Esophagus squamous epithelium (tissue), 5 donors: ENCODE measurements around the gene SIX5. TPM values are rescaled to one million over a fixed set of nuclear protein-coding genes. Genes with fewer than 3 reads are reported as not detected.

Experiments used
- DNase-seq: peaks from one replicate; lab custom pipeline; 2025; lab: John Stamatoyannopoulos, UW
- H3K27ac ChIP-seq, 4 donors: fragments of 200-600 bp; sonication (generic); one replicate each; pipeline ENCODE4 v1.5.1; 2016 to 2019; ENCODE audit warnings: mild to moderate bottlenecking in 1 of 4
- H3K27me3 ChIP-seq, 4 donors: fragments of 200-600 bp; sonication (generic); 1 replicate in 3 of 4; 2 replicates in 1 of 4; pipeline versions ENCODE4 v1.5.1 to v1.6.0; 2017 to 2021; ENCODE audit warnings: antibody characterized with exemption in 1 of 4
- H3K36me3 ChIP-seq, 3 donors: fragments of 200-600 bp; sonication (generic); one replicate each; pipeline ENCODE4 v1.5.1; 2016 to 2019
- H3K4me1 ChIP-seq, 3 donors: fragments of 200-600 bp; sonication (generic); one replicate each; pipeline ENCODE4 v1.5.1; 2017 to 2019
- H3K4me3 ChIP-seq, 4 donors: fragments of 200-600 bp; sonication (generic); 1 replicate in 3 of 4; 2 replicates in 1 of 4; pipeline ENCODE4 v1.5.1; 2016 to 2019; ENCODE audit warnings: mild to moderate bottlenecking in 2 of 4, moderate library complexity in 1 of 4
- H3K9me3 ChIP-seq, 3 donors: fragments of 200-600 bp; sonication (generic); one replicate each; pipeline ENCODE4 v1.5.1; 2016 to 2019
- POLR2A ChIP-seq, 4 donors: fragments of 450-650 bp; IDR thresholded peaks; one replicate each; pipeline ENCODE4 v1.6.1; 2017; ENCODE audit warnings: antibody characterized with exemption in 4 of 4, mild to moderate bottlenecking in 4 of 4, moderate library complexity in 3 of 4
- WGBS, 2 donors: methylation state at CpG; one replicate each; pipeline ENCODE4 v1.1.5; 2018; 5-methylcytosine and 5-hydroxymethylcytosine counted together
- intact Hi-C: fragments of 100-400 bp; cut with DNase I; formaldehyde crosslinking; loops from one replicate; pipeline ENCODE4 v1.15.0; 2022
- total RNA-seq, 4 donors: library from RNA; depleted of rRNA; stranded (reverse); fragments of >200 nt; gene quantifications; one replicate each; pipeline ENCODE4 v1.1.0, GENCODE V29; 2016
- TF ChIP-seq, protein P1 (sequence below), 6 experiments: fragments of 450-650 bp in 4 of 6; fragments of 200-600 bp in 2 of 6; sonication (generic) in 2 of 6; IDR thresholded peaks; one replicate each; pipeline ENCODE4 v1.5.1; 2016 to 2019; ENCODE audit warnings: antibody characterized with exemption in 6 of 6, mild to moderate bottlenecking in 4 of 6, moderate library complexity in 4 of 6
- donor health status: DM: yes; HTN: yes; CAD: no.

SIX5 gene
- total RNA-seq, 4 donors from 2014 or later = 5.8 to 13.5 (median 10.1) TPM

DNA sequence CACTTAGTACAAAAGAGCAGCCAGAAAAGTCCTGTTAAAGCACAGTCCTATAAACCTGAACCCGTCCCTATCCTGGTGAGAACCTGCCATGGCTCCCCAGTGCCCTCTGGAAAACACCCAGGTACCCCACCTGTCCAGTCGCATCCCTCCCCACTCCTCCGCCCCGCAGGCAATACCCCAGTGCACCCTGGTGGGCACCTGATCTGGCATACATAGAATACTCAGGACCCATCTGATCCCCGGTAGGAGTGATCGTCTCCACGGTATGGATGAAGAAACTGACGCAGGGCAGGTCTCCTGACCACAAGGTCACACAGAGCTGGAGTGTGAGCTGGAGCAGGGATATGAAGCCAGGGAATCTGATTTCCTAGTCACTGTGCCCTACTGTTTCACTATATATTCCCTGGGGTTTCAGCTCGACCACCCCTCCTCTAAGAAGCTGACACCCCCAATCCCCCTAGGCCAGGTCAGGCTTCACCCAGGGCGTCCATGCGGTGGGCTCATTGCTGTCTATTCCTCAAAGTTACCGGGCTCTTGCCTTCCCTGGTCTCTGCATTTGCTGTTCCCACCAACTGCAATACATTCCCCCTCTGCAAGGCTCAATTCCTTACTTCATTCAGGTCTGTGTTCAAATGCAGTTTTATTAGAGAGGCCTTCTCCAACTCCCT, 50.9 kb downstream of the SIX5 start:
- no peak for DNase-seq
- no peak for TF ChIP-seq POLR2A (IDR thresholded peaks at IDR 0.05)
- TF ChIP-seq, protein P1, sequence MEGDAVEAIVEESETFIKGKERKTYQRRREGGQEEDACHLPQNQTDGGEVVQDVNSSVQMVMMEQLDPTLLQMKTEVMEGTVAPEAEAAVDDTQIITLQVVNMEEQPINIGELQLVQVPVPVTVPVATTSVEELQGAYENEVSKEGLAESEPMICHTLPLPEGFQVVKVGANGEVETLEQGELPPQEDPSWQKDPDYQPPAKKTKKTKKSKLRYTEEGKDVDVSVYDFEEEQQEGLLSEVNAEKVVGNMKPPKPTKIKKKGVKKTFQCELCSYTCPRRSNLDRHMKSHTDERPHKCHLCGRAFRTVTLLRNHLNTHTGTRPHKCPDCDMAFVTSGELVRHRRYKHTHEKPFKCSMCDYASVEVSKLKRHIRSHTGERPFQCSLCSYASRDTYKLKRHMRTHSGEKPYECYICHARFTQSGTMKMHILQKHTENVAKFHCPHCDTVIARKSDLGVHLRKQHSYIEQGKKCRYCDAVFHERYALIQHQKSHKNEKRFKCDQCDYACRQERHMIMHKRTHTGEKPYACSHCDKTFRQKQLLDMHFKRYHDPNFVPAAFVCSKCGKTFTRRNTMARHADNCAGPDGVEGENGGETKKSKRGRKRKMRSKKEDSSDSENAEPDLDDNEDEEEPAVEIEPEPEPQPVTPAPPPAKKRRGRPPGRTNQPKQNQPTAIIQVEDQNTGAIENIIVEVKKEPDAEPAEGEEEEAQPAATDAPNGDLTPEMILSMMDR (IDR thresholded peaks at IDR 0.05) = no peak
- WGBS, 2 donors = 53% methylated on average over 9 to 11 of the region's 12 CpGs
- peaks cover under 1 to 27% (median 2%) of the 10 kb centered on the region in 3 donors for H3K36me3 ChIP-seq
- peak overlapping the region; percentile 47 to 72 (median 64) for H3K4me3 ChIP-seq
- peaks cover 15 to 80% (median 25%) of the 10 kb centered on the region in 3 donors for H3K4me1 ChIP-seq
- intact Hi-C loops = loop anchor here (10.0 kb wide), 1 partner anchor 47 kb away; the partner anchor contains the start of gene SIX5
- peak overlapping the region; percentile 87 to 96 (median 92) for H3K27ac ChIP-seq
- no peaks in the 10 kb centered on the region for H3K27me3 ChIP-seq
- no peaks in the 10 kb centered on the region for H3K9me3 ChIP-seq

DNA sequence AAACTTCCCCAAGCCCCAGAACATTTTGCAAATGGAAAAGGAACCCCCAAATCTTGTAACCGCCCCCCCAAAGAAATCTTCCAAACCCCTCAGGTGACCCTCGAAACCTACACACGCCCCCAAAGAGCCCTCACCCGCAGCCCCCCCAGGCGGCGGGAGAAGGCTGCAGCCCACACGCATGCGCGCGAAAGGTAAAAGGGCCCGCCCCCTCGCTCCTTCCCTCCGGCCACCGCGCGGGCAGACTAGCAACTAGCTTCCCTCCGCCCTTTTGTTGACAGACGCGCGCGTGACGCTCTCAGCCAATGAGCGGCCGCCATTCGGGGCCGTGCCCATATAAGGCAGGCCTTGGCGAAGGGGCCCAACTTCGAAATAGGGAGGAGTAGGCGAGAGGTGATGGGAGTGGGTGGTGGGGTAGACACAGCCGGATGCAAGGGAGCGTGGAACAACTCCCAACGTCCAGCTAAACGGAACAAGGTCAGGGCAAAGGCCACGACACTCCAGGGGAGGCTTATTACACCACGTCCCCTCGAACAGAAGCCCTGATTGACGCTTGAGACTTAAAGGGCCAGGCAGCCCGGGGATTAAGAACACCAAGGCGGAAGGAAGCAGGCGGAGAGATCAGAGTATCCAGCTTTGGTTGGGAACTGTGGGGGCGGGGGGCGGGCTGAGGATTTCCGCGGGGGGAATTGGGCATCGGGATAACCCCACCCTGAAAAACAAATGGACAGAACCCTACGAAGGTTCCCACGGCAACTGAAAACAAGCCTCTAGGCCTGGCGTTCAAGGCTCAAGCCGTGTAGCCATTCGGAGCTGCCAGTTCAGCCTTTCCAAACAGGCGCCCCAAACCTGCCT, 51.7 kb downstream of the SIX5 start:
- Histone ChIP-seq H3K9me3 (no peaks in the 10 kb centered on the region), H3K27ac (peak overlapping the region; percentile 87 to 96 (median 92)), H3K4me3 (peak overlapping the region; percentile 47 to 72 (median 64)), H3K27me3 (no peaks in the 10 kb centered on the region), H3K4me1 (peaks cover 10 to 75% (median 22%) of the 10 kb centered on the region in 3 donors), H3K36me3 (peaks cover 8 to 27% (median 9%) of the 10 kb centered on the region in 3 donors)
- peak; percentile 97 for DNase-seq
- WGBS, 2 donors = 0 to 1% methylated on average over 21 to 32 of the region's 51 CpGs
- intact Hi-C loops = loop anchor here (10.0 kb wide), 1 partner anchor 47 kb away; the partner anchor contains the start of gene SIX5
- TF ChIP-seq, protein P1 (IDR thresholded peaks at IDR 0.05) = peak in 3 of 6 experiments; percentile 19 to 39 (median 31)
- TF ChIP-seq POLR2A (IDR thresholded peaks at IDR 0.05) = peak in 3 of 4 donors; percentile 15 to 90 (median 66)

DNA sequence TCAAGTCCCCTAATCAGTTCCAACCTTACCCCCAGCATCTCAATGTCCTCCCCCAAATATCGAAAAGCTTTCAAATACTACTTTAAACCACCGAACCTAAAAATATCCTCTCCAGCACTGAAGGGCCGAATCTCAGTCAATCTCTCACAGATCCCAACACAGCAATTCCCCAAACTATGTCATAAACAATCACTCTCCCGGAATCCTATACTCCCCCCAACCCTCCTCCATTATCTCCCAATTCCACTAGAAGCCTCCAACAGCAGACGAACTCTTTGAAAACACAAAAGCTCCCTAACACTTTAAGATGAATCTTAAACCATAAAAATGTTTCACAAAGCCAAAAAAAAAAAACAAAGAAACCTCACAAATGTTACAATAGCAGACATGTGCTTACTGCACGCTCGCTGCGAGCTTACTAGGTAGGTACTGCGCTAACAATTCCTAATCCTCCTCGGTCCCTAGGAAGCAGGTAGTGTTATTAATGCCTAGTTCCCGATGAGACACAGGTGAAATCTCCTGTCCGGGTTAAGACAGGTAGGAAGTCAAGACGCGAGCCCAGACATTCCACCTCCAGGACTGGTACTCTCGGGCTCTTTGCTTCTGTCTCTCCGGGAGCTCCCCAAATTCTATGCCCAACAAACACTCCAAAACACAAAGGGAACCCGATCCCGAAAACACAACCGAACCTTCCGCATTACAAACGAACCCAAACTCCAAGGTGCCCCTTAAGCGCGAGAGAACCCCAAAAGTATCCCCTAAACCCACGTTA, 52.5 kb downstream of the SIX5 start:
- no peak for TF ChIP-seq POLR2A (IDR thresholded peaks at IDR 0.05)
- TF ChIP-seq, protein P1 (IDR thresholded peaks at IDR 0.05) = no peak
- Histone ChIP-seq H3K4me3 (peak overlapping the region; percentile 47 to 72 (median 64)), H3K27ac (peak overlapping the region; percentile 87 to 96 (median 92)), H3K36me3 (peaks cover 16 to 35% (median 17%) of the 10 kb centered on the region in 3 donors), H3K27me3 (no peaks in the 10 kb centered on the region), H3K4me1 (peaks cover 10 to 67% (median 14%) of the 10 kb centered on the region in 3 donors), H3K9me3 (no peaks in the 10 kb centered on the region)
- intact Hi-C loops = loop anchor here (10.0 kb wide), 1 partner anchor 48 kb away; the partner anchor contains the start of gene SIX5
- 0 to 2% methylated on average over 19 to 24 of the region's 24 CpGs for WGBS, 2 donors
- no peak for DNase-seq

DNA sequence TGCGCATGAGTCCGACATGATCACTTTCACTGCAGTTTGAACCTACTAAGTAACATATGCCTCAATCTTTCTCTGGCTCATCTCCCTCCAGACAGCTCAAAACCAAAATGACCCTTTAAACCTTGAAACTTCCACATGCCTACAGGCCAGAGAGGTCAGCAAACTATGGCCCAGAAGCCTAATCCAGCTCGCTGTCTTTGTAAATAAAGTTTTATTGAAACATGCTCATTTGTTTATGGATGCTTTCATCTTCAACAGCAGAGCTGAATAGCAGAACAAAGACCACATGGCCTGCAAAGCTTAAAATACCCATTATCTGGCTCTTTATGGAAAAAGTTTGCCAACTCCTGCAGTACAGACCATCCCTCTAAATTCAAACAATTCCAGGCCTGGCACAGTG, 53.9 kb downstream of the SIX5 start:
- no peak for DNase-seq
- intact Hi-C loops = loop anchor here (10.0 kb wide), 1 partner anchor 50 kb away; the partner anchor contains the start of gene SIX5
- Histone ChIP-seq H3K4me3 (no peak overlapping the region), H3K27ac (no peak overlapping the region), H3K36me3 (peaks cover 18 to 44% (median 21%) of the 10 kb centered on the region in 3 donors), H3K4me1 (peaks cover 10 to 53% (median 13%) of the 10 kb centered on the region in 3 donors), H3K27me3 (no peaks in the 10 kb centered on the region), H3K9me3 (no peaks in the 10 kb centered on the region)
- 79 to 81% methylated on average over 3 of the region's 3 CpGs for WGBS, 2 donors
- TF ChIP-seq, protein P1 (IDR thresholded peaks at IDR 0.05) = no peak
- TF ChIP-seq POLR2A (IDR thresholded peaks at IDR 0.05) = no peak

Other genes with a start within 250 kb of the SIX5 start
- 10 to 100 TPM in 2 of 4 donors, 1 to 10 TPM in 2; 4.7 to 12.4 (median 10.1) TPM for gene OPA3, start 184.4 kb downstream of the SIX5 start, total RNA-seq
- gene GPR4, start 167.0 kb downstream of the SIX5 start, total RNA-seq = 1 to 10 TPM in 3 of 4 donors, under 1 TPM in 1; 0.76 to 1.4 (median 1.2) TPM
- gene EML2, start 129.9 kb downstream of the SIX5 start, total RNA-seq = 100 to 1,000 TPM in 1 of 4 donors, 10 to 100 TPM in 3; 38.6 to 617 (median 58.3) TPM
- 1 to 10 TPM in 1 of 4 donors, under 1 TPM in 3; 0.44 to 1.1 (median 0.63) TPM for gene GIPR, start 101.0 kb downstream of the SIX5 start, total RNA-seq
- gene SNRPD2, start 77.3 kb downstream of the SIX5 start, total RNA-seq = 100 to 1,000 TPM; 131 to 240 (median 186) TPM
- gene QPCTL, start 76.6 kb downstream of the SIX5 start, total RNA-seq = 1 to 10 TPM; 3.3 to 6.9 (median 5.5) TPM
- 10 to 100 TPM; 16.0 to 37.2 (median 25.9) TPM for gene FBXO46, start 38.4 kb downstream of the SIX5 start, total RNA-seq
- not detected for gene MEIOSIN, start 35.8 kb downstream of the SIX5 start, total RNA-seq
- gene DMPK, start 13.2 kb upstream of the SIX5 start, total RNA-seq = 10 to 100 TPM; 15.8 to 36.6 (median 17.2) TPM
- gene DMWD, start 23.6 kb upstream of the SIX5 start, total RNA-seq = 10 to 100 TPM in 3 of 4 donors, 1 to 10 TPM in 1; 9.1 to 32.2 (median 23.5) TPM
- gene RSPH6A, start 46.1 kb upstream of the SIX5 start, total RNA-seq = under 1 TPM in 1 of 4 donors, not detected in 3; 0.19 TPM
- 10 to 100 TPM; 28.4 to 36.6 (median 31.6) TPM for gene SYMPK, start 93.9 kb upstream of the SIX5 start, total RNA-seq
- under 1 TPM in 1 of 4 donors, not detected in 3; 0.18 TPM for gene FOXA3, start 95.1 kb upstream of the SIX5 start, total RNA-seq
- 10 to 100 TPM; 14.6 to 22.4 (median 20.0) TPM for gene IRF2BP1, start 116.9 kb upstream of the SIX5 start, total RNA-seq
- gene MYPOP, start 133.4 kb upstream of the SIX5 start, total RNA-seq = 1 to 10 TPM; 2.3 to 5.7 (median 4.2) TPM
- gene NANOS2, start 145.5 kb upstream of the SIX5 start, total RNA-seq = not detected
- gene NOVA2, start 204.6 kb upstream of the SIX5 start, total RNA-seq = 1 to 10 TPM in 1 of 4 donors, under 1 TPM in 2, not detected in 1; 0.40 to 2.1 (median 0.44) TPM
- gene CCDC61, start 226.2 kb upstream of the SIX5 start, total RNA-seq = 1 to 10 TPM; 5.9 to 9.5 (median 7.4) TPM